CD8-positive, alpha-beta memory T cell (primary cell): ENCODE results near the gene ARHGAP27. TPM values are rescaled to one million over a fixed set of nuclear protein-coding genes. Genes with fewer than 3 reads are reported as not detected.

ENCODE experiments used
- CTCF ChIA-PET: fragments of 350-600 bp; sonication (Branson Sonifier 250); formaldehyde crosslinking; loops from one replicate; lab custom pipeline; 2021; ENCODE audit warnings: antibody characterized with exemption; lab: Charles Lee
- POLR2A ChIA-PET: fragments of 350-600 bp; sonication (Branson Sonifier 250); formaldehyde crosslinking; loops from one replicate; lab custom pipeline; 2021; ENCODE audit warnings: antibody characterized with exemption; lab: Charles Lee
- DNase-seq, 5 donors: peaks; one replicate each; pipeline versions ENCODE4 v3.0.0 to v3.0.0-alpha.2; 2020 to 2022; ENCODE audit warnings: mixed read lengths in 1 of 5
- H3K27ac ChIP-seq: one replicate; pipeline ENCODE4 v1.7.0; 2013; ENCODE audit warnings: low read depth, mild to moderate bottlenecking, low read length, moderate library complexity
- H3K27me3 ChIP-seq: 2 replicates; pipeline ENCODE4 v1.7.0; 2013; ENCODE audit warnings: low read length, mild to moderate bottlenecking; ENCODE audit not compliant: insufficient read depth, poor library complexity, severe bottlenecking
- H3K36me3 ChIP-seq: 2 replicates; pipeline ENCODE4 v1.7.0; 2013; ENCODE audit warnings: mild to moderate bottlenecking, low read length, moderate library complexity; ENCODE audit not compliant: insufficient read depth
- H3K4me1 ChIP-seq: 2 replicates; pipeline ENCODE4 v1.7.0; 2013; ENCODE audit warnings: mild to moderate bottlenecking, low read length, moderate library complexity; ENCODE audit not compliant: insufficient read depth
- H3K4me3 ChIP-seq: 2 replicates; pipeline ENCODE4 v1.7.0; 2013; ENCODE audit warnings: mild to moderate bottlenecking, low read length
- H3K9me3 ChIP-seq: 2 replicates; pipeline ENCODE4 v1.7.0; 2013; ENCODE audit warnings: mild to moderate bottlenecking, low read length
- H3K27ac Mint-ChIP-seq, 8 donors: one replicate each; pipeline ENCODE4 v1.8.0; 2020 to 2021; ENCODE audit warnings: mixed read lengths in 8 of 8, mild to moderate bottlenecking in 6 of 8, inconsistent platforms in 3 of 8, moderate library complexity in 3 of 8
- H3K27me3 Mint-ChIP-seq, 2 donors: one replicate each; pipeline ENCODE4 v1.8.0; 2020 to 2021; ENCODE audit warnings: mixed read lengths in 2 of 2, mild to moderate bottlenecking in 1 of 2, moderate library complexity in 1 of 2
- H3K36me3 Mint-ChIP-seq, 3 donors: one replicate each; pipeline ENCODE4 v1.8.0; 2020 to 2021; ENCODE audit warnings: mixed read lengths in 3 of 3, inconsistent platforms in 1 of 3, mild to moderate bottlenecking in 1 of 3
- H3K4me1 Mint-ChIP-seq, 3 donors: one replicate each; pipeline ENCODE4 v1.8.0; 2020 to 2021; ENCODE audit warnings: mixed read lengths in 3 of 3, inconsistent platforms in 1 of 3, mild to moderate bottlenecking in 1 of 3
- H3K4me3 Mint-ChIP-seq, 7 donors: one replicate each; pipeline ENCODE4 v1.8.0; 2020 to 2021; ENCODE audit warnings: mixed read lengths in 7 of 7, mild to moderate bottlenecking in 6 of 7, moderate library complexity in 4 of 7, inconsistent platforms in 2 of 7
- H3K9me3 Mint-ChIP-seq, 5 donors: one replicate each; pipeline ENCODE4 v1.8.0; 2020 to 2022; ENCODE audit warnings: mixed read lengths in 5 of 5, mild to moderate bottlenecking in 3 of 5, moderate library complexity in 2 of 5, inconsistent platforms in 1 of 5
- polyA plus RNA-seq: library from polyadenylated mRNA; unstranded; fragments of 300-500 nt; fragmentation: Illumina TruSeq; gene quantifications from one replicate; pipeline ENCODE4 v1.2.3, GENCODE V29; 2021
- total RNA-seq, 2 experiments: library from RNA; stranded (reverse); gene quantifications; one replicate each; pipeline ENCODE4 v1.2.3, GENCODE V29; 2021

ARHGAP27 gene
- total and polyA plus RNA-seq, 3 experiments from 2014 or later: 32.3 to 43.8 (median 39.9) TPM

DNA sequence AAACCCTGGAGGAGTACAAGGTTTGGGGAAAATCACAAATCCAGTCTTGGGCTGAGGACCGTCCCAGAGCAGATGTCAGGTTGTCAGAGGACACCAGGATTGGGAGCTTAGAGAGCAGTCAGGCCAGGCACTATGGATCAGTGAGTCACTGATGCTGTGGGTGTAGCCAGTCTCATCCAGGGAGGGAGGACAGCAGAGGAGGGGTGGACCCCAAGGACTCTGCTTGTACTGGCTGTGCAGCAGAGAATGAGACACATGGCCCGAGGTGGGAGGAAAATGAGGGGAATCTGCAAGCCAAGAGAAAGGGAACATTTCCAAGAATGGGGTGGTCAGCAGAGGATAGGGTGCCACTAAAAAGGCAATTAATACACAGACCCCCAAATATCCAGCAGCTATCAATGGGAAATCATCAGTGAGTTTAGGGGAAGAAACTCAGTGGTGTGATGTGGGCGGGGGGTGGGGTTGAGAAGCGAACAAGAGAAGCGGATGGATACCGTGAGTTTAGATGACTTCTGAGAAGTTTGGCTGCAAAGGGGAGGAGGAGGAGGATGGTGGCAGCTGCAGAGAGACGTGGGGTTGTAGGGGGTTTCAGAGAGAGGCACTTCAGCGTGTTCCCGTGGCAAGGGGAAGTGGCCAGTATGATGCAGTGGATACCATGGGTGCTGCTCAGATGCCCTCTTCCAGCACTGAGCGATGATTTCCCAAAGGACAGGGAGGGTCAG lies 43.9 kb downstream of the ARHGAP27 start:
- H3K36me3 Mint-ChIP-seq: peaks cover 0 to 4% (median 3%) of the 10 kb centered on the region in 3 donors
- DNase-seq: no peak
- H3K4me3 Mint-ChIP-seq: no peak overlapping the region
- CTCF ChIA-PET: interaction anchor here (1.0 to 7.3 kb wide), 7 partner anchors 72 to 191 kb away, joined by 3 to 79 read pairs (median 6); partner anchors contain the start of genes FMNL1 and MAP3K14
- Histone ChIP-seq H3K4me3 (no peak overlapping the region), H3K36me3 (no peaks in the 10 kb centered on the region), H3K27me3 (no peaks in the 10 kb centered on the region), H3K4me1 (peaks cover 6% of the 10 kb centered on the region), H3K27ac (no peak overlapping the region), H3K9me3 (no peaks in the 10 kb centered on the region)
- peak overlapping the region in 1 of 8 donors; percentile 7 for H3K27ac Mint-ChIP-seq
- peaks cover 8 to 17% of the 10 kb centered on the region in 2 donors for H3K27me3 Mint-ChIP-seq
- no peaks in the 10 kb centered on the region for H3K9me3 Mint-ChIP-seq
- H3K4me1 Mint-ChIP-seq: peaks cover 0 to 3% (median 2%) of the 10 kb centered on the region in 3 donors
- POLR2A ChIA-PET: no interaction called here

DNA sequence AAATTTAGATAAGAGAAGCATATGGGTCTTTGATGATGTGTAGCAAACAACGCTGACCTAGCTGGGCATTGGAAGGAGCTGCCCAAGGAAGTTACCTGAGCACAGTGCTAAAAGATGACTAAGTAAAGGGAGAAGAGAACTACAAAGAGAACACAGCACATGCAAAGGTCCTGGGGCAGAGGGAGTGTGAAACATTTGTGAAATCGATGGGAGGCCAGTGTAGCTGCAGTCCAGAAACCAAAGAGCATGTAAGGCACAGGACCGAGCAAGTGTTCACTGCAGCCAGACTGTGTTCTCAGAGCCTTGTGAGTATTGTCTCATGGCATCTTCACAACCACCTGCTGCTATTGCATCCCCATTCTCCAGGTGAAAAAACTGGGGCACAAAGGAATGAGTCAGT lies 44.9 kb downstream of the ARHGAP27 start:
- H3K4me1 Mint-ChIP-seq: peaks cover 0 to 3% (median 2%) of the 10 kb centered on the region in 3 donors
- ChIA-PET POLR2A (interaction anchor here (0.5 to 1.1 kb wide), 4 partner anchors 27 to 1267 kb away, joined by 3 to 5 read pairs (median 4); no protein-coding TSS in a partner anchor), CTCF (interaction anchor here (1.0 to 7.3 kb wide), 8 partner anchors 68 to 288 kb away, joined by 3 to 79 read pairs (median 12); partner anchors contain the start of genes FMNL1 and MAP3K14)
- Histone ChIP-seq H3K4me3 (no peak overlapping the region), H3K9me3 (no peaks in the 10 kb centered on the region), H3K4me1 (peaks cover 6% of the 10 kb centered on the region), H3K27ac (no peak overlapping the region), H3K36me3 (no peaks in the 10 kb centered on the region), H3K27me3 (no peaks in the 10 kb centered on the region)
- H3K27me3 Mint-ChIP-seq: peaks cover 8 to 17% of the 10 kb centered on the region in 2 donors
- H3K9me3 Mint-ChIP-seq: no peaks in the 10 kb centered on the region
- no peak for DNase-seq
- H3K4me3 Mint-ChIP-seq: no peak overlapping the region
- no peak overlapping the region for H3K27ac Mint-ChIP-seq
- H3K36me3 Mint-ChIP-seq: peaks cover 0 to 4% (median 0%) of the 10 kb centered on the region in 3 donors

DNA sequence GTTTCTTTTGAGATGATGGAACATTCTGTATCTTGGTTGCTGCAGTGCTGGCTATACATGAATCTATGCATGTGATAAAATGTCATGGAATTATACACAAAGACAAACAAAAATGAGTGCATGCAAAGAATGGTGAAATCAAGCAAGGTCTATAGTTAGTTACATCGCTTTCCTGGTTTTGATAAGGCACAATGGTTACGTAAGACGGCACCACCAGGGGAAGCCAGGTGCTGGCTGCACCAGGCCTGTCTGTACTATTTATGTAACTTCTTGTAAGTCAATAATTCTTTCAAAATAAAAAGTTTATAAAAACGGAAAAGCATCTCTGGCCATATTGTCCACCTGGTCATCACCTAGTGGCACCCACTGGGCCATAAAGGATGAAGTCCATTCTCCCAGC lies 46.5 kb downstream of the ARHGAP27 start:
- Histone ChIP-seq H3K36me3 (no peaks in the 10 kb centered on the region), H3K27ac (no peak overlapping the region), H3K4me1 (peaks cover 6% of the 10 kb centered on the region), H3K27me3 (no peaks in the 10 kb centered on the region), H3K4me3 (no peak overlapping the region), H3K9me3 (no peaks in the 10 kb centered on the region)
- CTCF ChIA-PET: interaction anchor here (0.6 to 7.3 kb wide), 26 partner anchors 12 to 236 kb away, joined by 3 to 102 read pairs (median 5); partner anchors contain the start of genes FMNL1 and MAP3K14
- H3K27me3 Mint-ChIP-seq: peaks cover 8 to 17% of the 10 kb centered on the region in 2 donors
- H3K4me1 Mint-ChIP-seq: peaks cover 0 to 3% (median 2%) of the 10 kb centered on the region in 3 donors
- POLR2A ChIA-PET: interaction anchor here (0.6 to 1.0 kb wide), 2 partner anchors 109 to 168 kb away, joined by 3 to 5 read pairs; no protein-coding TSS in a partner anchor
- H3K27ac Mint-ChIP-seq: no peak overlapping the region
- DNase-seq: no peak
- H3K36me3 Mint-ChIP-seq: peaks cover 0 to 4% (median 0%) of the 10 kb centered on the region in 3 donors
- H3K9me3 Mint-ChIP-seq: no peaks in the 10 kb centered on the region
- no peak overlapping the region for H3K4me3 Mint-ChIP-seq

DNA sequence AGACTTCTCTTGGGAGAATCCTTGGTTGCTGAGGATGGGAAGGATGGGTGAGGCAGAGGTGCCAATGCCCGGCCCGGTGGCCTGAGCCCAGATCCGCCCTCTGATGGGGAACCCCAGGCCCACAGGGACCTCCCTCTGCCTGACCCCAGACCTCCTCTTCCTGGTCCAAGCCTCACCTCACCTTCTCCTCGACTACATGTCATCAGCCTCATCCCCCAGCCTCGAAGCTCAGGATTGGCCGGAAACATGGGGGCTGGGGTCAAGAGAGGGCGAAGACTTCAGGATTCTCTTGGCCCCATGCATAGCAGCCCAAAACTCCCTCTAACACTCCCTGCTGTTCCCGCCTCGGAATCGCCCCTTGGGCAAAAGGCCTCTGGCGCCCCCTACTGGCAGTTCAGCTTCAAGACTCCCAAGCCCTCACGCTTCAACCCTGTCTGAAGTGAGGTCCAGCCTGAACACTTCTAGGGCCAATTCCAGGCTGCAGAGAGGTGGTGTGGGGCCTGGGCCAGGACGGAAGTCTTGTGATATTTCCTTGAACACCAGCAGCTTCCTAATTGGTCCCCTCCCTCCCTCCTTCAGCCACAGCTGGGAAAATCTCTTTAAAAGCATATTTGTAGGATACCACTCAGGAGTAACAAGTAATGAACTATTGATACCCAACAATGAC lies 47.2 kb downstream of the ARHGAP27 start:
- Histone ChIP-seq H3K4me3 (no peak overlapping the region), H3K4me1 (peaks cover 6% of the 10 kb centered on the region), H3K27me3 (no peaks in the 10 kb centered on the region), H3K9me3 (no peaks in the 10 kb centered on the region), H3K36me3 (no peaks in the 10 kb centered on the region), H3K27ac (no peak overlapping the region)
- DNase-seq: peak; percentile 77 to 91 (median 83)
- Mint-ChIP-seq H3K9me3 (no peaks in the 10 kb centered on the region), H3K4me1 (peaks cover 0 to 3% (median 2%) of the 10 kb centered on the region in 3 donors), H3K4me3 (no peak overlapping the region), H3K27ac (no peak overlapping the region), H3K36me3 (peaks cover 0 to 4% (median 0%) of the 10 kb centered on the region in 3 donors), H3K27me3 (peaks cover 8 to 17% of the 10 kb centered on the region in 2 donors)
- CTCF ChIA-PET: interaction anchor here (0.6 to 7.3 kb wide), 35 partner anchors 11 to 280 kb away, joined by 3 to 102 read pairs (median 4); partner anchors contain the start of genes ACBD4, FMNL1 and MAP3K14
- POLR2A ChIA-PET: interaction anchor here (0.6 to 1.0 kb wide), 2 partner anchors 108 to 167 kb away, joined by 3 to 5 read pairs; no protein-coding TSS in a partner anchor

DNA sequence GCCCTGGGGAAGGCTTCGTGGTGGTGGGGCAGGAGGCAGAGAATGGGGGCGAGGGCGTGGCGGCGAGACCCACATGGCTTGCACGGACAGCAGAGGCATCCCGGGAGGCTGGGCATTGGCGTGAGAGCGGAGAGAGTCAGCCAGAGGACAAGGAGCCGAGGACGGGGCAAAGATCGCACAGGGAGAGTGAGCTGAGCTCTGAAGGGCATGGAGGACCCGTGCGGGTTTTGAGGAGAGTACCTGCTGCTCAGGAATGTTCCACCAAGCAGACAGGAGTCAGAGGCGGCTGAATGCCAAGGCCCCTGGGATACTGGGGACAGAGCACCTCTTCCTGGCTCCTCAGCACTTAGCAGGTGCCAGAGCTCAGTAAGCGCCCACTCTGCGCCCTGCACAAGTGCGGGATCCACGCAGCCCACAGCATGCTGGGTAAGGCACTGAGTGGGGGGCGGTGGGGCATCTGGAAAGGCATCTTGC lies 47.8 kb downstream of the ARHGAP27 start:
- Histone ChIP-seq H3K4me3 (no peak overlapping the region), H3K4me1 (peaks cover 6% of the 10 kb centered on the region), H3K27ac (no peak overlapping the region), H3K27me3 (no peaks in the 10 kb centered on the region), H3K36me3 (no peaks in the 10 kb centered on the region), H3K9me3 (no peaks in the 10 kb centered on the region)
- H3K4me3 Mint-ChIP-seq: no peak overlapping the region
- H3K9me3 Mint-ChIP-seq: no peaks in the 10 kb centered on the region
- H3K27ac Mint-ChIP-seq: no peak overlapping the region
- peaks cover 0 to 4% (median 0%) of the 10 kb centered on the region in 3 donors for H3K36me3 Mint-ChIP-seq
- ChIA-PET POLR2A (interaction anchor here (1.0 kb wide), 1 partner anchor 108 kb away, joined by 5 read pairs; no protein-coding TSS in a partner anchor), CTCF (interaction anchor here (0.6 to 7.3 kb wide), 34 partner anchors 11 to 280 kb away, joined by 3 to 102 read pairs (median 4); partner anchors contain the start of genes ACBD4, FMNL1 and MAP3K14)
- H3K4me1 Mint-ChIP-seq: peaks cover 0 to 3% (median 2%) of the 10 kb centered on the region in 3 donors
- no peak for DNase-seq
- peaks cover 8 to 17% of the 10 kb centered on the region in 2 donors for H3K27me3 Mint-ChIP-seq

DNA sequence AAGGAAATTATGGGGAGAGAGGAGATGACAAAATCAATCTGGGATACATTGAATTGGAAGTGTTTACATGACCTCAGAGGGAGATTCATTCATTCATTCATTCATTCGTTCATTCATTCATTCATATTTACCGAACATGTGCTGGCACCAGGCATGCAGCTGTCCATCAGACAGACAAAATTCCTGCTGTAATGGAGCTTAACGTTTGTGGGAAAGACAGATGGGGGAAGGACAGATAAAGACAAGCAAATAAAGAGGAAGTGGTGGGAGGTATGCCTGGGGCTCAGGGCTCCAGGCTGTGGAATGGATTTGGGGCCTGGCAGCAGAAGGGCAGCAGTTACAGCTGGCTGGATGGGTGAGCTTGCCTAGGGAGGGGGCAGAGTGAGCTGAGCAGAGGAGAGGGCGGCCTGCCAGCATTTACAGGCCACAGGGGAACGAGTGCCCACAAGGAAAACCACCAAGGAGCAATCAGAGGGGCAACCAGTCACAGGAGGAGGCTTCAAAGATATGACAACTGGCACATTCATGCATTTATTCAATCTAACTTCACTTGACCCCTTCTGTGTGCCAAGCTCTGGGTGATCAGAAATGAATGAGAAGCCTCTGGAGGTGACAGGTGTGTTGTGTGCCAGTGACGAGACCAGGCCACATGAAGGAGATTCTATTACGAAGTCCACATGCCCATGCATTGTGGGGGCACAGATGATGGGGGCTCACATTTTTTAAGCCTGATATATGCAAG lies 48.5 kb downstream of the ARHGAP27 start:
- POLR2A ChIA-PET: no interaction called here
- peaks cover 0 to 4% (median 0%) of the 10 kb centered on the region in 3 donors for H3K36me3 Mint-ChIP-seq
- CTCF ChIA-PET: interaction anchor here (0.9 to 7.3 kb wide), 18 partner anchors 10 to 249 kb away, joined by 3 to 102 read pairs (median 8); partner anchors contain the start of genes ACBD4, FMNL1 and MAP3K14
- no peak overlapping the region for H3K27ac ChIP-seq
- no peaks in the 10 kb centered on the region for H3K9me3 ChIP-seq
- H3K4me3 ChIP-seq: no peak overlapping the region
- H3K27me3 Mint-ChIP-seq: peaks cover 8 to 17% of the 10 kb centered on the region in 2 donors
- no peaks in the 10 kb centered on the region for H3K9me3 Mint-ChIP-seq
- no peaks in the 10 kb centered on the region for H3K27me3 ChIP-seq
- peaks cover 0 to 3% (median 2%) of the 10 kb centered on the region in 3 donors for H3K4me1 Mint-ChIP-seq
- no peak overlapping the region for H3K27ac Mint-ChIP-seq
- H3K4me3 Mint-ChIP-seq: no peak overlapping the region
- no peak for DNase-seq
- no peaks in the 10 kb centered on the region for H3K36me3 ChIP-seq
- H3K4me1 ChIP-seq: peaks cover 6% of the 10 kb centered on the region

DNA sequence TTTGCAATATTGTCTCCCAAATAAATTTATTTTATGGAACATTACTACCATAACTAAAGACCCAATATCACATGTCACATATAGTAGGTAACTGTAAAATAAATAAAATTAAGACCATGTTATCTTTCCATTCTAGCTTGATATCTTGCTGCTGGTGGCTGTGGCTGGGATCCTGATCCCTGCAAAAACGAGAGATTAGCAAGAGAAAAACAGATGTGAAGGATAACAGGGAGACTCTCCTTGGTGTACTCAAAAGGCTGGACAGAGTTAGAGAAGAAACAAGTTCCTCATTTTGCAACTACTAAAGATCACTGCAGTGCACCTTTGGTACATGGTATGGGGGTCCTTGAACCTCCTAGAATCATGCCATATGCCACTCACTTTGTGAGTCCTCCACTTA lies 49.7 kb downstream of the ARHGAP27 start:
- H3K4me3 ChIP-seq: no peak overlapping the region
- Mint-ChIP-seq H3K27me3 (peaks cover 4 to 6% of the 10 kb centered on the region in 2 donors), H3K36me3 (peaks cover 0 to 4% (median 0%) of the 10 kb centered on the region in 3 donors), H3K27ac (no peak overlapping the region), H3K9me3 (no peaks in the 10 kb centered on the region), H3K4me3 (no peak overlapping the region), H3K4me1 (peaks cover 0 to 3% (median 2%) of the 10 kb centered on the region in 3 donors)
- no peak overlapping the region for H3K27ac ChIP-seq
- no peaks in the 10 kb centered on the region for H3K36me3 ChIP-seq
- DNase-seq: no peak
- ChIA-PET POLR2A (no interaction called here), CTCF (interaction anchor here (1.2 to 7.3 kb wide), 6 partner anchors 106 to 248 kb away, joined by 3 to 102 read pairs (median 16); partner anchors contain the start of genes ACBD4 and FMNL1)
- H3K27me3 ChIP-seq: no peaks in the 10 kb centered on the region
- H3K4me1 ChIP-seq: no peaks in the 10 kb centered on the region
- no peaks in the 10 kb centered on the region for H3K9me3 ChIP-seq
